Calu3 (cell line): ENCODE results near the gene CKS1B. TPM values are rescaled to one million over a fixed set of nuclear protein-coding genes. Genes with fewer than 3 reads are reported as not detected.

Experiments
- BruUV-seq: library from RNA; stranded (reverse); fragments of 400-500 nt; replicated peaks from 2 replicates; lab custom pipeline; 2021; lab: Mats Ljungman, UMichigan
- CTCF ChIA-PET: fragments of 300-600 bp; sonication (Branson Sonifier 250); formaldehyde crosslinking; loops from one replicate; lab custom pipeline; 2022; ENCODE audit warnings: antibody characterized with exemption; lab: Charles Lee
- DNase-seq: peaks from one replicate; pipeline ENCODE4 v3.0.0; 2022
- H3K27ac Mint-ChIP-seq: one replicate; pipeline ENCODE4 v1.8.0; 2022; ENCODE audit warnings: mixed read lengths; ENCODE audit not compliant: unreplicated experiment
- H3K27me3 Mint-ChIP-seq: one replicate; pipeline ENCODE4 v1.8.0; 2022; ENCODE audit warnings: mixed read lengths; ENCODE audit not compliant: unreplicated experiment
- H3K36me3 Mint-ChIP-seq: one replicate; pipeline ENCODE4 v1.8.0; 2022; ENCODE audit warnings: mild to moderate bottlenecking, moderate library complexity, mixed read lengths; ENCODE audit not compliant: insufficient read depth, unreplicated experiment
- H3K4me1 Mint-ChIP-seq: one replicate; pipeline ENCODE4 v1.8.0; 2022; ENCODE audit warnings: mild to moderate bottlenecking, low read depth, mixed read lengths; ENCODE audit not compliant: unreplicated experiment
- H3K4me3 Mint-ChIP-seq: one replicate; pipeline ENCODE4 v1.8.0; 2022; ENCODE audit warnings: mild to moderate bottlenecking, low read depth, moderate library complexity, mixed read lengths; ENCODE audit not compliant: unreplicated experiment
- H3K9me3 Mint-ChIP-seq: one replicate; pipeline ENCODE4 v1.8.0; 2022; ENCODE audit warnings: low read depth, mixed read lengths; ENCODE audit not compliant: unreplicated experiment
- CTCF ChIP-seq: fragments of 200-600 bp; IDR thresholded peaks from one replicate; pipeline ENCODE4 v1.8.0; 2022; ENCODE audit warnings: antibody characterized with exemption; ENCODE audit not compliant: unreplicated experiment
- intact Hi-C: fragments of 100-400 bp; cut with micrococcal nuclease; formaldehyde crosslinking; loops from one replicate; pipeline ENCODE4 v1.10.0; 2022; ENCODE audit not compliant: unreplicated experiment
- total RNA-seq: library from RNA; stranded (reverse); gene quantifications from 2 replicates; pipeline ENCODE4 v1.2.3, GENCODE V29; 2022

The CKS1B gene
- total RNA-seq, 1 experiment from 2014 or later, result 230 TPM

GRCh38 chr1:154988058-154988954 lies 13.8 kb downstream of the CKS1B start:
- Mint-ChIP-seq H3K27me3 (no peaks in the 10 kb centered on the region), H3K4me1 (peaks cover 7% of the 10 kb centered on the region), H3K36me3 (peaks cover 30% of the 10 kb centered on the region), H3K27ac (no peak overlapping the region), H3K4me3 (no peak overlapping the region), H3K9me3 (no peaks in the 10 kb centered on the region)
- intact Hi-C loops, result no loop called here
- peak; percentile 18 for TF ChIP-seq CTCF
- no TSS peak for BruUV-seq
- no peak for DNase-seq
- CTCF ChIA-PET, result interaction anchor here (0.9 to 1.2 kb wide), 3 partner anchors 12 to 32 kb away, joined by 3 to 4 read pairs (median 4); partner anchors contain the start of gene PBXIP1

GRCh38 chr1:154989195-154989860 lies 14.8 kb downstream of the CKS1B start:
- no peak overlapping the region for H3K4me3 Mint-ChIP-seq
- intact Hi-C loops, result no loop called here
- no peak for DNase-seq
- no peaks in the 10 kb centered on the region for H3K27me3 Mint-ChIP-seq
- CTCF ChIA-PET, result interaction anchor here (0.9 kb wide), 1 partner anchor 23 kb away, joined by 3 read pairs; no protein-coding TSS in a partner anchor
- no peak for TF ChIP-seq CTCF
- peaks cover 1% of the 10 kb centered on the region for H3K4me1 Mint-ChIP-seq
- H3K36me3 Mint-ChIP-seq, result peaks cover 38% of the 10 kb centered on the region
- H3K9me3 Mint-ChIP-seq, result no peaks in the 10 kb centered on the region
- H3K27ac Mint-ChIP-seq, result no peak overlapping the region
- BruUV-seq, result no TSS peak

GRCh38 chr1:154990276-154990675 lies 15.8 kb downstream of the CKS1B start:
- no peak overlapping the region for H3K4me3 Mint-ChIP-seq
- CTCF ChIA-PET, result interaction anchor here (0.9 kb wide), 1 partner anchor 24 kb away, joined by 3 read pairs; no protein-coding TSS in a partner anchor
- TF ChIP-seq CTCF, result no peak
- no peaks in the 10 kb centered on the region for H3K27me3 Mint-ChIP-seq
- intact Hi-C loops, result no loop called here
- peaks cover 39% of the 10 kb centered on the region for H3K36me3 Mint-ChIP-seq
- no peaks in the 10 kb centered on the region for H3K4me1 Mint-ChIP-seq
- no peak overlapping the region for H3K27ac Mint-ChIP-seq
- no peaks in the 10 kb centered on the region for H3K9me3 Mint-ChIP-seq
- no TSS peak for BruUV-seq
- DNase-seq, result no peak

- no peak overlapping the region for H3K27ac Mint-ChIP-seq
- no peaks in the 10 kb centered on the region for H3K9me3 Mint-ChIP-seq
- intact Hi-C loops, result no loop called here
- peaks cover 38% of the 10 kb centered on the region for H3K36me3 Mint-ChIP-seq
- H3K27me3 Mint-ChIP-seq, result no peaks in the 10 kb centered on the region
- CTCF ChIA-PET, result interaction anchor here (0.6 to 2.2 kb wide), 10 partner anchors 10 to 260 kb away, joined by 3 to 13 read pairs (median 4); partner anchors contain the start of genes ADAM15, FLAD1 and PYGO2
- H3K4me1 Mint-ChIP-seq, result peaks cover 11% of the 10 kb centered on the region
- no peak for TF ChIP-seq CTCF
- H3K4me3 Mint-ChIP-seq, result no peak overlapping the region
- DNase-seq, result peak; percentile 56
- BruUV-seq, result no TSS peak
Observed at GRCh38 chr1:154992721-154993571, 18.5 kb downstream of the CKS1B start.
